Left lung (tissue), 10 donors: Measurements from ENCODE around the gene HOTAIR. TPM values are rescaled to one million over a fixed set of nuclear protein-coding genes. Genes with fewer than 3 reads are reported as not detected.

ENCODE experiments used
- ATAC-seq: fragments of 200-7000 bp; cut with Tn5 transposase; one replicate; pipeline ENCODE4 v1.9.1; 2020; ENCODE audit warnings: moderate library complexity
- DNase-seq, 4 donors: peaks; one replicate each; pipeline ENCODE4 v3.0.0-alpha.2; 2013 to 2020
- H3K27ac ChIP-seq, 2 donors: fragments of 200-600 bp; sonication (generic) in 1 of 2; one replicate each; pipeline versions ENCODE4 v1.5.0 to v1.8.0; 2020 to 2021
- H3K27me3 ChIP-seq, 2 donors: fragments of 200-600 bp; sonication (generic) in 1 of 2; one replicate each; pipeline versions ENCODE4 v1.5.0 to v1.8.0; 2020 to 2021
- H3K36me3 ChIP-seq, 2 donors: fragments of 200-600 bp; sonication (generic) in 1 of 2; one replicate each; pipeline versions ENCODE4 v1.5.0 to v1.8.0; 2020 to 2021
- H3K4me1 ChIP-seq, 2 donors: fragments of 200-600 bp; one replicate each; pipeline ENCODE4 v1.8.0; 2021
- H3K4me3 ChIP-seq, 2 donors: fragments of 200-600 bp; sonication (generic) in 1 of 2; one replicate each; pipeline versions ENCODE4 v1.5.0 to v1.8.0; 2020 to 2021; ENCODE audit warnings: mild to moderate bottlenecking in 1 of 2
- H3K9me3 ChIP-seq, 2 donors: fragments of 200-600 bp; sonication (generic) in 1 of 2; one replicate each; pipeline versions ENCODE4 v1.5.0 to v1.8.0; 2020 to 2021
- intact Hi-C, 2 donors: fragments of 100-400 bp; cut with DNase I; formaldehyde crosslinking; loops; one replicate each; pipeline versions ENCODE4 v1.11.2 to v1.14.2; 2022
- polyA plus RNA-seq, 6 donors: library from polyadenylated mRNA; unstranded; fragments of 120-200 nt; gene quantifications; one replicate each; pipeline ENCODE4 v1.2.1, GENCODE V29; 2013; ENCODE audit not compliant: insufficient read length in 6 of 6
- total RNA-seq, 2 donors: library from RNA; stranded (reverse); fragmentation: NEBNext Ultra II Directional; extraction: Animal tissue kit (Norgen Biotek cat#: 25700); gene quantifications; one replicate each; pipeline ENCODE4 v1.2.1, GENCODE V29; 2021
- TF ChIP-seq, protein P1 (sequence below), 2 donors: fragments of 200-600 bp; sonication (generic) in 1 of 2; IDR thresholded peaks; one replicate each; pipeline versions ENCODE4 v1.5.0 to v1.8.0; 2021; ENCODE audit warnings: antibody characterized with exemption in 2 of 2
- donor health status: DM: no; HTN: yes; CAD: no.
- donor health status: DM: no; HTN: no; CAD: no.

The HOTAIR gene
- total and polyA plus RNA-seq, 8 donors: not detected

DNA sequence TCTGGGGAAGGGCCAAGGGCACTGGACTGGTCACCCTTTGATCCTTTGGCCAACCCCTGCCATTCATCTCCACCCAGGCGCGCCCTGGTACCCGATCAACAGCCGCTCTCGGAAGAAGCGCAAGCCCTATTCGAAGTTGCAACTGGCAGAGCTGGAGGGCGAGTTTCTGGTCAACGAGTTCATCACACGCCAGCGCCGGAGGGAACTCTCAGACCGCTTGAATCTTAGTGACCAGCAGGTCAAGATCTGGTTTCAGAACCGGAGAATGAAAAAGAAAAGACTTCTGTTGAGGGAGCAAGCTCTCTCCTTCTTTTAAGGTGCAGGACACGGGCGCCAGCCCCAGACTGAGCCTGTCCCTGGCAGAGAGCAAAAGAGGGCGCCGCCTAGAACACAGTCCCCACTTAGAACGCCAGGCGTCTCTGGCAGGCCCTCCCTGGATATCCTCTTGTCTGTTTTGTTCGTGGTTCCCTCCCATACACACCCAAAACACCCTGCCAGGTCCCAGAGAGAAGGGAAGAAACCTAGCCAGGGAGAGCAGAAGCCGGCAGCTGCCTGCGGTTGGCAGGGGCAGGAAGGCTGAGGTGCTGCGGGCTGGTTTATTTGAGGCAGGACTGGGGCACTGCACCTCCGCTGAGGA lies 18.4 kb downstream of the HOTAIR start:
- peaks cover 100% of the 10 kb centered on the region in 2 donors for H3K27me3 ChIP-seq
- TF ChIP-seq, protein P1, sequence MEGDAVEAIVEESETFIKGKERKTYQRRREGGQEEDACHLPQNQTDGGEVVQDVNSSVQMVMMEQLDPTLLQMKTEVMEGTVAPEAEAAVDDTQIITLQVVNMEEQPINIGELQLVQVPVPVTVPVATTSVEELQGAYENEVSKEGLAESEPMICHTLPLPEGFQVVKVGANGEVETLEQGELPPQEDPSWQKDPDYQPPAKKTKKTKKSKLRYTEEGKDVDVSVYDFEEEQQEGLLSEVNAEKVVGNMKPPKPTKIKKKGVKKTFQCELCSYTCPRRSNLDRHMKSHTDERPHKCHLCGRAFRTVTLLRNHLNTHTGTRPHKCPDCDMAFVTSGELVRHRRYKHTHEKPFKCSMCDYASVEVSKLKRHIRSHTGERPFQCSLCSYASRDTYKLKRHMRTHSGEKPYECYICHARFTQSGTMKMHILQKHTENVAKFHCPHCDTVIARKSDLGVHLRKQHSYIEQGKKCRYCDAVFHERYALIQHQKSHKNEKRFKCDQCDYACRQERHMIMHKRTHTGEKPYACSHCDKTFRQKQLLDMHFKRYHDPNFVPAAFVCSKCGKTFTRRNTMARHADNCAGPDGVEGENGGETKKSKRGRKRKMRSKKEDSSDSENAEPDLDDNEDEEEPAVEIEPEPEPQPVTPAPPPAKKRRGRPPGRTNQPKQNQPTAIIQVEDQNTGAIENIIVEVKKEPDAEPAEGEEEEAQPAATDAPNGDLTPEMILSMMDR (IDR thresholded peaks at IDR 0.05): no peak
- DNase-seq (no peak), ATAC-seq (no peak)
- no peak overlapping the region for H3K4me3 ChIP-seq
- no peak overlapping the region for H3K27ac ChIP-seq
- H3K9me3 ChIP-seq: no peaks in the 10 kb centered on the region
- intact Hi-C loops: no loop called here
- H3K4me1 ChIP-seq: peaks cover 0 to 5% of the 10 kb centered on the region in 2 donors
- H3K36me3 ChIP-seq: no peaks in the 10 kb centered on the region

DNA sequence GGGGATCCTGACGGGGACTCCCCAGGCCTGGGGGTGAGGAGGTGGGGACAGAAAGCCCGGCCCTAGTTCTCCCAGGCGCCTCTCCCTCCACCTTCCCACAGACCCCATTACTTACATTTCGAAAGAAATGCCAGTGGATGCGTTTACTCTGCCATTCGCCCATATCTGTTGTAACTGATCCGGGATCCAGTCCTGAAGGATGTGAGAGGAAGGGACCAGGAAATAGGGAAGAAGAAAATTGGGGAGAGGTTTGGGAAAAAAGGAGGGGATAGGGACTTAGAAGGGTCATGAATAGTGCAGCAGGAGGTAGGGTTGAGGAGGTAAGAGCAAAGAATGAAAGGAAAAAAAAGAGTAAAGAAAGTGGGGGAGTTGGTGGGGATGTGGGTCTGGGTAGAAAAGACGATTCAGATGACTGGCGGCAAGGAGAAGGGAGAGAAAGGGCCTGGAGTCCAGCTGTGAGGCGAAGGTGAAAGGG lies 18.9 kb downstream of the HOTAIR start:
- TF ChIP-seq, protein P1 (IDR thresholded peaks at IDR 0.05): no peak
- intact Hi-C loops: no loop called here
- Histone ChIP-seq H3K4me1 (peaks cover 0 to 7% of the 10 kb centered on the region in 2 donors), H3K4me3 (no peak overlapping the region), H3K27me3 (peaks cover 100% of the 10 kb centered on the region in 2 donors), H3K27ac (no peak overlapping the region), H3K9me3 (no peaks in the 10 kb centered on the region), H3K36me3 (no peaks in the 10 kb centered on the region)
- DNase-seq: no peak
- no peak for ATAC-seq

DNA sequence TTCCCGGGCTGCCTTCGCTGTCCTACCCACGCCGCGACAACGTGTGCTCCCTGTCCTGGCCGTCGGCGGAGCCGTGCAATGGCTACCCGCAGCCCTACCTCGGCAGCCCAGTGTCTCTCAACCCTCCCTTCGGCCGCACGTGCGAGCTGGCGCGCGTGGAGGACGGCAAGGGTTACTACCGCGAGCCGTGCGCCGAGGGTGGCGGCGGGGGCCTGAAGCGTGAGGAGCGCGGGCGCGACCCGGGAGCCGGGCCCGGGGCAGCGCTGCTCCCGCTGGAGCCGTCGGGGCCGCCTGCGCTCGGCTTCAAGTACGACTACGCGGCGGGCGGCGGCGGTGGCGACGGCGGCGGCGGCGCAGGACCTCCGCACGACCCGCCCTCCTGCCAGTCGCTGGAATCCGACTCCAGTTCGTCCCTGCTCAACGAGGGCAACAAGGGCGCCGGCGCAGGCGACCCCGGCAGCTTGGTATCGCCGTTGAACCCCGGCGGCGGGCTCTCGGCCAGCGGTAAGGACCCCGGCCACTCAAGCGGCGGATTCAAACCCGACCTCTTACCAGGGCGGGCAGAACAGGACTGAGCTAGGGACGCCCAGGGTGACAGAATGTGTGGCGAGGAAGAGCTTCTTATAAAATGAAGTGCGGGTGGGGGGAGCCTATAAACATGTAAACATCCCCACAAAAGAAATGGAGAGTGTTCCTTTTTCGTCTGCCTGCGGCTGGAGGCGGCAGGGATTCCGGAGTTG lies 19.5 kb downstream of the HOTAIR start:
- DNase-seq (peak in 1 of 4 donors; percentile 61), ATAC-seq (no peak)
- peaks cover 100% of the 10 kb centered on the region in 2 donors for H3K27me3 ChIP-seq
- H3K27ac ChIP-seq: no peak overlapping the region
- no peaks in the 10 kb centered on the region for H3K36me3 ChIP-seq
- intact Hi-C loops: no loop called here
- H3K4me1 ChIP-seq: peaks cover 0 to 7% of the 10 kb centered on the region in 2 donors
- no peaks in the 10 kb centered on the region for H3K9me3 ChIP-seq
- TF ChIP-seq, protein P1 (IDR thresholded peaks at IDR 0.05): no peak
- no peak overlapping the region for H3K4me3 ChIP-seq

DNA sequence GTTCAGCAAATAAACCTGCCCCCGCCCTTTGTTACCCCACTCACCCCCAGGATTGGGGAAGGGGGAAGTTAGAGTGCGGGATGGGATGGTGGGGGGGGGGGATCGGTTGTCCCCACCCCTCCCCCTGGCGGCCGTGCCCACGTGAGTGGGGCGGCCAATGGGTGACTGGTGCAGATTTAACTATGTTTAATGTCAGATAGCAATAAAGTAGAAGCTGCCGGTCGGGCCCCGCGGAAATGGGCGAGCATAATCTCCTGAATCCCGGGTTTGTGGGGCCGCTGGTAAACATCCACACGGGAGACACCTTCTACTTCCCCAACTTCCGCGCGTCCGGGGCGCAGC lies 20.1 kb downstream of the HOTAIR start, which contains the start of gene HOXC12:
TSS of gene HOXC12 (plus strand) at position 210 of the 342 bp plus-strand sequence. CDS start at position 237, 27 bp downstream.
- peaks cover 100% of the 10 kb centered on the region in 2 donors for H3K27me3 ChIP-seq

More for the DNA sequence above, 20.1 kb downstream of the HOTAIR start, which contains the start of gene HOXC12:
- TF ChIP-seq, protein P1 (IDR thresholded peaks at IDR 0.05): no peak
- no peak within 1 kb of the TSS for H3K27ac ChIP-seq
- intact Hi-C loops: no loop called here
- no peak within 1 kb of the TSS for H3K4me3 ChIP-seq
- H3K9me3 ChIP-seq: no peaks in the 10 kb centered on the region
- no peak for ATAC-seq
- H3K36me3 ChIP-seq: no peaks in the 10 kb centered on the region
- DNase-seq: no peak
- H3K4me1 ChIP-seq: peaks cover 0 to 7% of the 10 kb centered on the region in 2 donors
